ENCODE measurements around the gene RETSAT. TPM values are rescaled to one million over a fixed set of nuclear protein-coding genes. Genes with fewer than 3 reads are reported as not detected.
"Not testable (repeated sequence)": the region's sequence is repeated elsewhere in the genome, so short reads cannot be mapped to it uniquely, and the experiment has no call there.

Gene RETSAT
- total RNA-seq, 1 experiment from 2014 or later = 28.4 TPM

DNA sequence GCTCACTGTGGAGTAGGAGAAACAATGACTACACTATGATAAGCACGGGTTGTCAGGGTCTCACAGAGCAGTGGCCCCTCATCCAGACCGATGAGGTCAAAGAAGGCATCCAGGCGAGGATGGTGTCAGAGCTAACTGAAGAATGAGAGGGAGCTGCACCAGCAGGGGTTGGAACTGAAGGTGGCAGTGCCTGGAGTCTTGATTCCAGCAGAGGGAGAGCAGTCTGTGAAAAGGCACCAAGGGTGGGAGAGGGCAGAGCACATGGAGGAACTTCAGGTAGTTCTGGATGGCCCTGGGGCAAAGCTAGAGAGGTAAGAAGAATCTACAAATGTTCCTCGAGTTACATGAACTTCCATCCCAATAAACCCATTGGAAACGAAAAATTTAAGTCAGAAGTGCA lies 12.9 kb upstream of the RETSAT start:
- H3K9me3 ChIP-seq (ENCODE audit: low read depth, low read length, poor library complexity, severe bottlenecking) = no peaks in the 10 kb centered on the region
- TF ChIP-seq, protein P1, sequence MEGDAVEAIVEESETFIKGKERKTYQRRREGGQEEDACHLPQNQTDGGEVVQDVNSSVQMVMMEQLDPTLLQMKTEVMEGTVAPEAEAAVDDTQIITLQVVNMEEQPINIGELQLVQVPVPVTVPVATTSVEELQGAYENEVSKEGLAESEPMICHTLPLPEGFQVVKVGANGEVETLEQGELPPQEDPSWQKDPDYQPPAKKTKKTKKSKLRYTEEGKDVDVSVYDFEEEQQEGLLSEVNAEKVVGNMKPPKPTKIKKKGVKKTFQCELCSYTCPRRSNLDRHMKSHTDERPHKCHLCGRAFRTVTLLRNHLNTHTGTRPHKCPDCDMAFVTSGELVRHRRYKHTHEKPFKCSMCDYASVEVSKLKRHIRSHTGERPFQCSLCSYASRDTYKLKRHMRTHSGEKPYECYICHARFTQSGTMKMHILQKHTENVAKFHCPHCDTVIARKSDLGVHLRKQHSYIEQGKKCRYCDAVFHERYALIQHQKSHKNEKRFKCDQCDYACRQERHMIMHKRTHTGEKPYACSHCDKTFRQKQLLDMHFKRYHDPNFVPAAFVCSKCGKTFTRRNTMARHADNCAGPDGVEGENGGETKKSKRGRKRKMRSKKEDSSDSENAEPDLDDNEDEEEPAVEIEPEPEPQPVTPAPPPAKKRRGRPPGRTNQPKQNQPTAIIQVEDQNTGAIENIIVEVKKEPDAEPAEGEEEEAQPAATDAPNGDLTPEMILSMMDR (conservative IDR thresholded peaks at IDR 0.05; ENCODE audit: low read depth, low read length) = no peak
- TF ChIP-seq EZH2 (IDR thresholded peaks at IDR 0.05; ENCODE audit: borderline replicate concordance, low read depth, low read length, poor library complexity, severe bottlenecking) = no peak
- H3K4me3 ChIP-seq (ENCODE audit: low read depth, low read length, poor library complexity, severe bottlenecking) = no peak overlapping the region
- intact Hi-C loops (cut with micrococcal nuclease; ENCODE audit: unreplicated experiment) = no loop called here
- ChIA-PET POLR2A (ENCODE audit: low non-redundant PET) (no interaction called here), CTCF (no interaction called here)
- no peak overlapping the region for H3K27ac ChIP-seq (ENCODE audit: low read depth, low read length, poor library complexity, severe bottlenecking)
- H3K36me3 ChIP-seq (ENCODE audit: insufficient read depth, low read length, poor library complexity, severe bottlenecking) = peaks cover 3% of the 10 kb centered on the region
- no peaks in the 10 kb centered on the region for H3K27me3 ChIP-seq (replicated peaks; ENCODE audit: insufficient read depth, low read depth, low read length, poor library complexity)
- no peak for DNase-seq (ENCODE audit: low spot score)
- BruUV-seq (replicated peaks) = no TSS peak
- H3K4me1 ChIP-seq (ENCODE audit: insufficient read depth, low read length, poor library complexity, severe bottlenecking) = no peaks in the 10 kb centered on the region

DNA sequence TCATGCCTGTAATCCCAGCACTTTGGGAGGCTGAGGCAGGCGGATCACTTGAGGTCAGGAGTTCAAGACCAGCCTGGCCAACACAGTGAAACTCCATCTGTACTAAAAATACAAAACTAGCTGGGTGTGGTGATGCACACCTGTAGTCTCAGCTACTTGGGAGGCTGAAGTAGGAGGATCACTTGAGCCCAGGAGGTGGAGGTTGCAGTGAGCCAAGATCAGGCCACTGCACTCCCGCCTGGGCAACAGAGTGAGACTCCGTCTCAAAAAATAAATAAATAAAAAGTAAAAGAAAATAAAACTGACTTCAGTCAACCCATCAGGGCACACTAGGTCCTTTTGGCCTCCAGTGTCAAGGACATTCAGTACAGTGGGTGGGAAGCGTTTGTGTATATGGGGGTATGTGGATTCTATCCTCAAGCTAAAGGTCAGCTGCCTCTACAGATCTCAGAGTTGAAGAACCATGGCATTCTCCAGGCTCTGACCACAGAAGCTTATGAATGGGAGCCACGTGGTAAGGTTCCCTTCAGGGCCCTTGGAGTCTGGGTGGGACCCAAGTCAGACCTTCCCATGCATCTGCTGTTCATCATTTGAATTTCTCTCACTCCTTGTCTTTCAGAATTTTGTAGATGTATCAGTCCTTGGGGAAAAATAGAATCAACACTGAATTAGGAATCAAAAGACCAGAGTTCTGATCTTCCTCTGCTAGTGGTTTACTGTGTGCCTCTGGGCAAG lies 8.5 kb upstream of the RETSAT start:
- CTCF ChIA-PET; H3K4me3 ChIP-seq (ENCODE audit: low read depth, low read length, poor library complexity, severe bottlenecking); H3K27me3 ChIP-seq (replicated peaks; ENCODE audit: insufficient read depth, low read depth, low read length, poor library complexity); H3K4me1 ChIP-seq (ENCODE audit: insufficient read depth, low read length, poor library complexity, severe bottlenecking); BruUV-seq (replicated peaks); intact Hi-C loops (cut with micrococcal nuclease; ENCODE audit: unreplicated experiment); H3K27ac ChIP-seq (ENCODE audit: low read depth, low read length, poor library complexity, severe bottlenecking); DNase-seq (ENCODE audit: low spot score); H3K36me3 ChIP-seq (ENCODE audit: insufficient read depth, low read length, poor library complexity, severe bottlenecking); H3K9me3 ChIP-seq (ENCODE audit: low read depth, low read length, poor library complexity, severe bottlenecking); POLR2A ChIA-PET (ENCODE audit: low non-redundant PET): not testable (repeated sequence)

DNA sequence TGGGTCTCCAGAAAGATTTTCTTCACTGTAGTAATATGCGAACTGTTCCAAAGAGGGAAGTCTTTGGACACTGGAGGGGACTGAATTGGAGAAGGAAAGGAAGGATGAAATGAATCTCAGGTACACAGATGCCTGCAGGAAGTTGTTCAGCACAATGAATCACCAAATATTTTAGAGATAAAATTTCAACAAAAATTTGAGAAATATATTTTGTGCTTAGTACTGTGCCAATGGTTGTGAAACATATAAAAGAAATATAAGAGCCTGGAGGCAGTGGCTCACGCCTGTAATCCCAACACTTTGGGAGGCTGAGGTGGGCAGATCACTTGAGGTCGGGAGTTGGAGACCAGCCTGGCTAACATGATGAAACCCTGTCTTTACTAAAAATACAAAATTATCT lies 3.4 kb upstream of the RETSAT start:
- Histone ChIP-seq H3K4me1 (ENCODE audit: insufficient read depth, low read length, poor library complexity, severe bottlenecking) (peaks cover 5% of the 10 kb centered on the region), H3K4me3 (ENCODE audit: low read depth, low read length, poor library complexity, severe bottlenecking) (no peak overlapping the region), H3K27ac (ENCODE audit: low read depth, low read length, poor library complexity, severe bottlenecking) (no peak overlapping the region), H3K36me3 (ENCODE audit: insufficient read depth, low read length, poor library complexity, severe bottlenecking) (peaks cover 11% of the 10 kb centered on the region), H3K9me3 (ENCODE audit: low read depth, low read length, poor library complexity, severe bottlenecking) (no peaks in the 10 kb centered on the region), H3K27me3 (replicated peaks; ENCODE audit: insufficient read depth, low read depth, low read length, poor library complexity) (no peaks in the 10 kb centered on the region)
- CTCF ChIA-PET = interaction anchor here (0.7 kb wide), 1 partner anchor 57 kb away, joined by 3 read pairs; no protein-coding TSS in a partner anchor
- BruUV-seq (replicated peaks) = no TSS peak
- TF ChIP-seq, protein P1 (conservative IDR thresholded peaks at IDR 0.05; ENCODE audit: low read depth, low read length) = no peak
- no peak for DNase-seq (ENCODE audit: low spot score)
- intact Hi-C loops (cut with micrococcal nuclease; ENCODE audit: unreplicated experiment) = no loop called here
- POLR2A ChIA-PET (ENCODE audit: low non-redundant PET) = no interaction called here

DNA sequence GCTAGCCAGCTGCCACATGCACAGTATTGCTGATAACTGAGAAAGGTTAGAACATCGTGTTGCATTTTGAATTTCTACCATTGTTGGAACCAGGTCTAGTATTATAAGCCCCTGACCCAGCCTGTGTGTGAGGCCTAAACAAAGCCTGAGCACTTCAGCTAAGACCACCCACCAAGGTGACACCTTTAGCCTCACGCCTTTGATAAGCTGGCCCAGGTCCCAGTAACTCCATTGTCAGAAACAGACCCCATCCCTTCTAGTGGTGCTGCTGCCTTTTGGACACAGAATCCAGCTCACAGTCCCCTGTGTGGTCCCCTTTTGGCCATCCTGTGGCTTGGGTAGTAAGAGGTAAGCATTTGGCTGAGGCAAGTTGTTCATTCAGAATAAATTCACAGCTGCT lies 1.9 kb upstream of the RETSAT start:
- Histone ChIP-seq H3K36me3 (ENCODE audit: insufficient read depth, low read length, poor library complexity, severe bottlenecking) (peaks cover 8% of the 10 kb centered on the region), H3K9me3 (ENCODE audit: low read depth, low read length, poor library complexity, severe bottlenecking) (no peaks in the 10 kb centered on the region), H3K4me3 (ENCODE audit: low read depth, low read length, poor library complexity, severe bottlenecking) (no peak overlapping the region), H3K27ac (ENCODE audit: low read depth, low read length, poor library complexity, severe bottlenecking) (no peak overlapping the region), H3K4me1 (ENCODE audit: insufficient read depth, low read length, poor library complexity, severe bottlenecking) (peaks cover 5% of the 10 kb centered on the region), H3K27me3 (replicated peaks; ENCODE audit: insufficient read depth, low read depth, low read length, poor library complexity) (no peaks in the 10 kb centered on the region)
- no TSS peak for BruUV-seq (replicated peaks)
- TF ChIP-seq, protein P1 (conservative IDR thresholded peaks at IDR 0.05; ENCODE audit: low read depth, low read length) = no peak
- TF ChIP-seq EZH2 (IDR thresholded peaks at IDR 0.05; ENCODE audit: borderline replicate concordance, low read depth, low read length, poor library complexity, severe bottlenecking) = no peak
- POLR2A ChIA-PET (ENCODE audit: low non-redundant PET) = no interaction called here
- no peak for DNase-seq (ENCODE audit: low spot score)
- intact Hi-C loops (cut with micrococcal nuclease; ENCODE audit: unreplicated experiment) = no loop called here
- CTCF ChIA-PET = no interaction called here

Data from A673 (cell line).